ENCODE measurements around the gene DOCK4. TPM values are rescaled to one million over a fixed set of nuclear protein-coding genes. Genes with fewer than 3 reads are reported as not detected.

Gene DOCK4
- total and polyA plus RNA-seq, 4 donors = 7.2 to 48.9 (median 12.8) TPM

DNA sequence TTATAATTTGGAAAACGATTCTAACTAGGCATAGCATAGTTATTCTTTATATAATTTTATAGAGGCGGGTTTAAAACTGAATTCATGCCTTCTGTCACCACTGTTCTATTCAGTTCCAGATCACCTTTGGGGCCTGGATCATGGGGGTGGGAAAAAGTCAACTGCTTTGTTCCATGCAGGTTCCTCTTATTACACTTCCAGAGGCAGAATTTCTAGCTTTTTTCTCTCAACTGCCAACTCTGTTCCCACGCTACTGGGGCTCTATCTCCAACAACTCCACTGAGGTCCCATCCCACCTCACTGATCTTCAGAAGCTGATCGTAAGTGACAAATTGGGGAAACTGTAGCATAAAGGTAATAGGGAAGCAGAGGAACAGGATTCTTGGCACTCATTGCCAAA lies 360.3 kb downstream of the DOCK4 start:
- DNase-seq (ENCODE audit: low spot score) = no peak
- WGBS = 88% methylated on average over 4 of the region's 4 CpGs
- H3K27ac ChIP-seq (ENCODE audit: low read depth in 1 of 2, low read length in 2 of 2) = no peak overlapping the region
- peaks cover 0 to 2% (median 0%) of the 10 kb centered on the region in 4 donors for H3K4me1 ChIP-seq (ENCODE audit: control insufficient read depth in 4 of 4, insufficient read depth in 4 of 4, low read length in 3 of 4)
- no peaks in the 10 kb centered on the region for H3K9me3 ChIP-seq (ENCODE audit: control insufficient read depth in 4 of 4, low read length in 3 of 4)
- H3K9ac ChIP-seq (ENCODE audit: low read depth in 1 of 2, low read length in 2 of 2) = no peak overlapping the region
- TF ChIP-seq RXRA (IDR thresholded peaks at IDR 0.05) (no peak), YY1 (IDR thresholded peaks at IDR 0.05) (no peak), EGR1 (IDR thresholded peaks at IDR 0.05; ENCODE audit: low read depth in 2 of 2) (no peak), GABPA (IDR thresholded peaks at IDR 0.05 in 1 of 2, conservative IDR thresholded peaks at IDR 0.05 in 1 of 2) (no peak), HNF4G (IDR thresholded peaks at IDR 0.05) (no peak), FOXA2 (IDR thresholded peaks at IDR 0.05) (no peak), FOXA1 (IDR thresholded peaks at IDR 0.05) (no peak), HNF4A (conservative IDR thresholded peaks at IDR 0.05) (no peak), SP1 (IDR thresholded peaks at IDR 0.05) (no peak), JUND (IDR thresholded peaks at IDR 0.05) (no peak), RAD21 (IDR thresholded peaks at IDR 0.05) (no peak)
- TF ChIP-seq, protein P1, sequence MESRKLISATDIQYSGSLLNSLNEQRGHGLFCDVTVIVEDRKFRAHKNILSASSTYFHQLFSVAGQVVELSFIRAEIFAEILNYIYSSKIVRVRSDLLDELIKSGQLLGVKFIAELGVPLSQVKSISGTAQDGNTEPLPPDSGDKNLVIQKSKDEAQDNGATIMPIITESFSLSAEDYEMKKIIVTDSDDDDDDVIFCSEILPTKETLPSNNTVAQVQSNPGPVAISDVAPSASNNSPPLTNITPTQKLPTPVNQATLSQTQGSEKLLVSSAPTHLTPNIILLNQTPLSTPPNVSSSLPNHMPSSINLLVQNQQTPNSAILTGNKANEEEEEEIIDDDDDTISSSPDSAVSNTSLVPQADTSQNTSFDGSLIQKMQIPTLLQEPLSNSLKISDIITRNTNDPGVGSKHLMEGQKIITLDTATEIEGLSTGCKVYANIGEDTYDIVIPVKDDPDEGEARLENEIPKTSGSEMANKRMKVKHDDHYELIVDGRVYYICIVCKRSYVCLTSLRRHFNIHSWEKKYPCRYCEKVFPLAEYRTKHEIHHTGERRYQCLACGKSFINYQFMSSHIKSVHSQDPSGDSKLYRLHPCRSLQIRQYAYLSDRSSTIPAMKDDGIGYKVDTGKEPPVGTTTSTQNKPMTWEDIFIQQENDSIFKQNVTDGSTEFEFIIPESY (IDR thresholded peaks at IDR 0.05) = no peak
- TF ChIP-seq, protein P2, sequence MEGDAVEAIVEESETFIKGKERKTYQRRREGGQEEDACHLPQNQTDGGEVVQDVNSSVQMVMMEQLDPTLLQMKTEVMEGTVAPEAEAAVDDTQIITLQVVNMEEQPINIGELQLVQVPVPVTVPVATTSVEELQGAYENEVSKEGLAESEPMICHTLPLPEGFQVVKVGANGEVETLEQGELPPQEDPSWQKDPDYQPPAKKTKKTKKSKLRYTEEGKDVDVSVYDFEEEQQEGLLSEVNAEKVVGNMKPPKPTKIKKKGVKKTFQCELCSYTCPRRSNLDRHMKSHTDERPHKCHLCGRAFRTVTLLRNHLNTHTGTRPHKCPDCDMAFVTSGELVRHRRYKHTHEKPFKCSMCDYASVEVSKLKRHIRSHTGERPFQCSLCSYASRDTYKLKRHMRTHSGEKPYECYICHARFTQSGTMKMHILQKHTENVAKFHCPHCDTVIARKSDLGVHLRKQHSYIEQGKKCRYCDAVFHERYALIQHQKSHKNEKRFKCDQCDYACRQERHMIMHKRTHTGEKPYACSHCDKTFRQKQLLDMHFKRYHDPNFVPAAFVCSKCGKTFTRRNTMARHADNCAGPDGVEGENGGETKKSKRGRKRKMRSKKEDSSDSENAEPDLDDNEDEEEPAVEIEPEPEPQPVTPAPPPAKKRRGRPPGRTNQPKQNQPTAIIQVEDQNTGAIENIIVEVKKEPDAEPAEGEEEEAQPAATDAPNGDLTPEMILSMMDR (IDR thresholded peaks at IDR 0.05; ENCODE audit: low read depth, low read length, missing input control) = no peak
- no peak overlapping the region for H3K4me3 ChIP-seq (ENCODE audit: low read depth in 1 of 3, low read length in 3 of 3)
- H3K36me3 ChIP-seq (ENCODE audit: control insufficient read depth in 4 of 4, insufficient read depth in 3 of 4, low read depth in 1 of 4, low read length in 3 of 4) = peaks cover 0 to 14% (median 6%) of the 10 kb centered on the region in 4 donors
- H3K27me3 ChIP-seq (ENCODE audit: control insufficient read depth in 4 of 4, insufficient read depth in 4 of 4, low read length in 3 of 4) = no peaks in the 10 kb centered on the region

DNA sequence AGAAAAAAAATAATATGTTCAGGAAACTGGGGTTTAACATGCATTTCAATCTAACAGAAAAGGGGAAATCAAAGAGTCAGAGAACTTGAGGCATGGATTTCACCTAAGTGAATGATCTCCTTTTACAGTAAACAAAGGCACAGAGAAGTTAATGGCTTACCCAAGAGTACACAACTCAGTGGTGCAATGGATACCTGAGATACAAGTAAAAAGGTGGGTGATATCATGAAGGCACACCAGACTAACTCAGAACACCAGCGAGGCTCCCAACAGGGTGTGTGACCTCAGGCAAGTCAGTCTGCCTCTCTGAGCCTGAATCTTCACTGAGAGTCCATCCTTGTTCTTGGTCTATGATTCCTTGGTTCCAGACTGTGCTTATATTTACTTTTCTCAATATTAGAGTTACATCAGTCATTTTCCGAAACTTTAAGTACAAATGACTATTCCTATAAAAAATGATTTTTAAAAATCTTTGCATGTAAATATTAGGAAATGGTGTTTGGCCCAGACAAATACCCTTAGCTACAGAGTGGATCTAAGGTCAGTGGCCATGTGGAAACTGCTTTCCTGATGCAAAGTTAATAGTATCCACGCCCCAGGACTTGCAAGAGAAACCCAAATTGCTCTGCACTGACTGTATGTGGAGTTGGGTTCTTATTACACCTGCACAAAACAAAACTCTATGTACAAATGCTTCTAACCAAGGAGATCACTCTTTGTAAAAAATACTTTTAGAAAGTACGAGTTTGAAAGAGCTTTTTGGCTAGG lies 361.1 kb downstream of the DOCK4 start:
- Histone ChIP-seq H3K27me3 (ENCODE audit: control insufficient read depth in 4 of 4, insufficient read depth in 4 of 4, low read length in 3 of 4) (no peaks in the 10 kb centered on the region), H3K4me1 (ENCODE audit: control insufficient read depth in 4 of 4, insufficient read depth in 4 of 4, low read length in 3 of 4) (peaks cover 0 to 2% (median 0%) of the 10 kb centered on the region in 4 donors), H3K36me3 (ENCODE audit: control insufficient read depth in 4 of 4, insufficient read depth in 3 of 4, low read depth in 1 of 4, low read length in 3 of 4) (peaks cover 0 to 17% (median 9%) of the 10 kb centered on the region in 4 donors), H3K9ac (ENCODE audit: low read depth in 1 of 2, low read length in 2 of 2) (no peak overlapping the region), H3K27ac (ENCODE audit: low read depth in 1 of 2, low read length in 2 of 2) (no peak overlapping the region), H3K9me3 (ENCODE audit: control insufficient read depth in 4 of 4, low read length in 3 of 4) (no peaks in the 10 kb centered on the region), H3K4me3 (ENCODE audit: low read depth in 1 of 3, low read length in 3 of 3) (no peak overlapping the region)
- DNase-seq (ENCODE audit: low spot score) = no peak
- WGBS = 82% methylated on average over 4 of the region's 4 CpGs
- TF ChIP-seq, protein P3, sequence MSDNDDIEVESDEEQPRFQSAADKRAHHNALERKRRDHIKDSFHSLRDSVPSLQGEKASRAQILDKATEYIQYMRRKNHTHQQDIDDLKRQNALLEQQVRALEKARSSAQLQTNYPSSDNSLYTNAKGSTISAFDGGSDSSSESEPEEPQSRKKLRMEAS (IDR thresholded peaks at IDR 0.05) = no peak
- TF ChIP-seq RXRA (IDR thresholded peaks at IDR 0.05) = peak in 1 of 2 donors; percentile 39

DNA sequence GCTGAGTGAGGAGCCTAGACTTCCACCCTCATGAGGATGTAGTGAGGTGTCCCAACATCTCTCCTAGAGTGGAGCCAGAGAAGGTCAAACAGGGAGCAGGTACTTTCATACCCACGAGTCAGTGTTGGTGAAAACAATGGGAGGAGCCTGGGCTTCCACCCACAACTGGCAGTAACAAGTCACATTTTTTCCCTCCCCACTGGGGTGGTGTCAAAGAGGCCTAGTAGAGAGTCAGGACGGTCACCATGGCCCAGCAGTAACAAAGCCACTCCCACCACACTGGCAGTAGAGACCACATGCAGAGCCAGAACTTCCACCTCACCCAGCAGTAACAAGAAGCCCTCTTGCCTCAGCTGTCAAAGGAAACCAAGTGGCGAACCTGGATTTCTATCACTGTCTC lies 363.7 kb downstream of the DOCK4 start:
- no peak overlapping the region for H3K9ac ChIP-seq (ENCODE audit: low read depth in 1 of 2, low read length in 2 of 2)
- no peaks in the 10 kb centered on the region for H3K27me3 ChIP-seq (ENCODE audit: control insufficient read depth in 4 of 4, insufficient read depth in 4 of 4, low read length in 3 of 4)
- peaks cover 3 to 17% (median 9%) of the 10 kb centered on the region in 4 donors for H3K36me3 ChIP-seq (ENCODE audit: control insufficient read depth in 4 of 4, insufficient read depth in 3 of 4, low read depth in 1 of 4, low read length in 3 of 4)
- no peak overlapping the region for H3K4me3 ChIP-seq (ENCODE audit: low read depth in 1 of 3, low read length in 3 of 3)
- no peak overlapping the region for H3K27ac ChIP-seq (ENCODE audit: low read depth in 1 of 2, low read length in 2 of 2)
- peaks cover 0 to 2% (median 0%) of the 10 kb centered on the region in 4 donors for H3K4me1 ChIP-seq (ENCODE audit: control insufficient read depth in 4 of 4, insufficient read depth in 4 of 4, low read length in 3 of 4)
- no peak for DNase-seq (ENCODE audit: low spot score)
- no peaks in the 10 kb centered on the region for H3K9me3 ChIP-seq (ENCODE audit: control insufficient read depth in 4 of 4, low read length in 3 of 4)
- WGBS = 70% methylated on average over 3 of the region's 3 CpGs
- TF ChIP-seq FOXA2 (IDR thresholded peaks at IDR 0.05) (no peak), TAF1 (conservative IDR thresholded peaks at IDR 0.05) (no peak), FOXA1 (IDR thresholded peaks at IDR 0.05) (no peak), JUND (IDR thresholded peaks at IDR 0.05) (no peak), HNF4A (conservative IDR thresholded peaks at IDR 0.05) (no peak), GABPA (IDR thresholded peaks at IDR 0.05 in 1 of 2, conservative IDR thresholded peaks at IDR 0.05 in 1 of 2) (no peak), HNF4G (IDR thresholded peaks at IDR 0.05) (no peak)
- TF ChIP-seq, protein P1 (IDR thresholded peaks at IDR 0.05) = no peak
- TF ChIP-seq, protein P4, sequence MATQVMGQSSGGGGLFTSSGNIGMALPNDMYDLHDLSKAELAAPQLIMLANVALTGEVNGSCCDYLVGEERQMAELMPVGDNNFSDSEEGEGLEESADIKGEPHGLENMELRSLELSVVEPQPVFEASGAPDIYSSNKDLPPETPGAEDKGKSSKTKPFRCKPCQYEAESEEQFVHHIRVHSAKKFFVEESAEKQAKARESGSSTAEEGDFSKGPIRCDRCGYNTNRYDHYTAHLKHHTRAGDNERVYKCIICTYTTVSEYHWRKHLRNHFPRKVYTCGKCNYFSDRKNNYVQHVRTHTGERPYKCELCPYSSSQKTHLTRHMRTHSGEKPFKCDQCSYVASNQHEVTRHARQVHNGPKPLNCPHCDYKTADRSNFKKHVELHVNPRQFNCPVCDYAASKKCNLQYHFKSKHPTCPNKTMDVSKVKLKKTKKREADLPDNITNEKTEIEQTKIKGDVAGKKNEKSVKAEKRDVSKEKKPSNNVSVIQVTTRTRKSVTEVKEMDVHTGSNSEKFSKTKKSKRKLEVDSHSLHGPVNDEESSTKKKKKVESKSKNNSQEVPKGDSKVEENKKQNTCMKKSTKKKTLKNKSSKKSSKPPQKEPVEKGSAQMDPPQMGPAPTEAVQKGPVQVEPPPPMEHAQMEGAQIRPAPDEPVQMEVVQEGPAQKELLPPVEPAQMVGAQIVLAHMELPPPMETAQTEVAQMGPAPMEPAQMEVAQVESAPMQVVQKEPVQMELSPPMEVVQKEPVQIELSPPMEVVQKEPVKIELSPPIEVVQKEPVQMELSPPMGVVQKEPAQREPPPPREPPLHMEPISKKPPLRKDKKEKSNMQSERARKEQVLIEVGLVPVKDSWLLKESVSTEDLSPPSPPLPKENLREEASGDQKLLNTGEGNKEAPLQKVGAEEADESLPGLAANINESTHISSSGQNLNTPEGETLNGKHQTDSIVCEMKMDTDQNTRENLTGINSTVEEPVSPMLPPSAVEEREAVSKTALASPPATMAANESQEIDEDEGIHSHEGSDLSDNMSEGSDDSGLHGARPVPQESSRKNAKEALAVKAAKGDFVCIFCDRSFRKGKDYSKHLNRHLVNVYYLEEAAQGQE (IDR thresholded peaks at IDR 0.05) = no peak
- TF ChIP-seq, protein P5, sequence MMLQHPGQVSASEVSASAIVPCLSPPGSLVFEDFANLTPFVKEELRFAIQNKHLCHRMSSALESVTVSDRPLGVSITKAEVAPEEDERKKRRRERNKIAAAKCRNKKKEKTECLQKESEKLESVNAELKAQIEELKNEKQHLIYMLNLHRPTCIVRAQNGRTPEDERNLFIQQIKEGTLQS (IDR thresholded peaks at IDR 0.05) = no peak

Measured in liver (tissue), 9 donors.